ENCODE data around the gene RAB3D. TPM values are rescaled to one million over a fixed set of nuclear protein-coding genes. Genes with fewer than 3 reads are reported as not detected.
"Not testable (repeated sequence)": the region's sequence is repeated elsewhere in the genome, so short reads cannot be mapped to it uniquely, and the experiment has no call there.

Gene RAB3D
- total and polyA plus RNA-seq, 9 donors = 4.1 to 10.7 (median 6.2) TPM

DNA sequence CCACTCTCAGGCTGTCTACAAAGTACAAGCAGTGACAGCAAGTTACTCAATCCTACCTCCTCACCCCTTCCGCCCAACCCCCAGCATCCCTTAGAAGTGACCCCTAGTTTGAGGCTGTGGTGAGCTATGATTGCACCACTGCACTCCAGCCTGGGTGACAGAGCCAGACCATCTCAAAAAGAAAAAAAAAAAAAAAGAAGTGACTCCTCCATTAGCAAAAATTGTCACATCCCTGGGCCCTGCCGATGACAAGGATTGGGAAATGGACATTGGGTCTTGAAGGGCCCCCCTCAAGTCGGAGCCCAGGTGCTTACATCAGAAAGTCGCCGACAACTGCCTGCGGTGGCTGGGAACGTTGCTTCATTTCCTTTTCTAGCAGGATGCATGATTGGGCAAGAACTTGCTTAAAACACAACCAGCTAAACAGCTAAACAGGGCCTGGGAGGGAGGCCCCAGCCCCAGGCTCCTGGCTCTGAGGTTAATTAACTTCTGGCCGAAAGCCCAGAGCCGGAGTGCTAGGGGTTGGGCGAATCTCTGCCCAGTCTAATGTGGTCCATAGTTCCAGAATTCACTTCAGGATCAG is 15.3 kb downstream of the RAB3D start:
- DNase-seq = peak; percentile 86
- peaks cover 21% of the 10 kb centered on the region for H3K4me1 ChIP-seq (ENCODE audit: control insufficient read depth, insufficient read depth, low read length)
- H3K36me3 ChIP-seq (ENCODE audit: control insufficient read depth, insufficient read depth, low read length) = peaks cover 3% of the 10 kb centered on the region
- H3K27me3 ChIP-seq (ENCODE audit: control insufficient read depth, insufficient read depth, low read length) = no peaks in the 10 kb centered on the region
- H3K27ac ChIP-seq (ENCODE audit: low read length) = peak overlapping the region; percentile 85
- WGBS (ENCODE audit: insufficient coverage) = 11% methylated on average over 9 of the region's 10 CpGs
- no peak overlapping the region for H3K4me3 ChIP-seq (ENCODE audit: low read length)
- no peaks in the 10 kb centered on the region for H3K9me3 ChIP-seq (replicated peaks; ENCODE audit: control insufficient read depth, low read depth, low read length)

DNA sequence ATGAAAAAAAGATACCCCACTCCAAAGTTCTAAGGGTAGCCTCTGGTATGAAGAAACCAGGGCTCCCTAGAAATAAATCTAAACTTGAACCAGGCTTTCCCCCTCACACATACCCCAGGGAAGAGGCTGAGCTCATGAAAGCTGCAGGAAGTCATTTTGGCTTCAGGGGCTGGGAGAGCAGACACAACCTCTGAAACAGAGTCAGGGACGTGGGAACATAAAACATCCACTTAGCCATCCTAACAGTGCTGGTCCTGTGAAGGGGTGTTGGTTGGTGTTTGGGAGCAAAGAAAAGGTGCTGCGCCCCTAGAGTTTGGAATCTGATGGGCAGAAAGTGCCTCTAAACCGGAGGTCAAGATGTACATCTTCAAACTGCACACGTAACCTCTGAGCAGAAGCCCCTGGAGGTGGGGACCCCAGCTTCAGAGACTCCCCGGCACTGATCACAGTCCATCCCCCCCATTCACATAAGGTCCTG is 15.8 kb downstream of the RAB3D start:
- 82% methylated on average over 2 of the region's 5 CpGs for WGBS (ENCODE audit: insufficient coverage)
- Histone ChIP-seq H3K4me1 (ENCODE audit: control insufficient read depth, insufficient read depth, low read length) (peaks cover 21% of the 10 kb centered on the region), H3K36me3 (ENCODE audit: control insufficient read depth, insufficient read depth, low read length) (peaks cover 3% of the 10 kb centered on the region), H3K4me3 (ENCODE audit: low read length) (no peak overlapping the region), H3K9me3 (replicated peaks; ENCODE audit: control insufficient read depth, low read depth, low read length) (no peaks in the 10 kb centered on the region), H3K27me3 (ENCODE audit: control insufficient read depth, insufficient read depth, low read length) (no peaks in the 10 kb centered on the region), H3K27ac (ENCODE audit: low read length) (peak overlapping the region; percentile 85)
- no peak for DNase-seq

DNA sequence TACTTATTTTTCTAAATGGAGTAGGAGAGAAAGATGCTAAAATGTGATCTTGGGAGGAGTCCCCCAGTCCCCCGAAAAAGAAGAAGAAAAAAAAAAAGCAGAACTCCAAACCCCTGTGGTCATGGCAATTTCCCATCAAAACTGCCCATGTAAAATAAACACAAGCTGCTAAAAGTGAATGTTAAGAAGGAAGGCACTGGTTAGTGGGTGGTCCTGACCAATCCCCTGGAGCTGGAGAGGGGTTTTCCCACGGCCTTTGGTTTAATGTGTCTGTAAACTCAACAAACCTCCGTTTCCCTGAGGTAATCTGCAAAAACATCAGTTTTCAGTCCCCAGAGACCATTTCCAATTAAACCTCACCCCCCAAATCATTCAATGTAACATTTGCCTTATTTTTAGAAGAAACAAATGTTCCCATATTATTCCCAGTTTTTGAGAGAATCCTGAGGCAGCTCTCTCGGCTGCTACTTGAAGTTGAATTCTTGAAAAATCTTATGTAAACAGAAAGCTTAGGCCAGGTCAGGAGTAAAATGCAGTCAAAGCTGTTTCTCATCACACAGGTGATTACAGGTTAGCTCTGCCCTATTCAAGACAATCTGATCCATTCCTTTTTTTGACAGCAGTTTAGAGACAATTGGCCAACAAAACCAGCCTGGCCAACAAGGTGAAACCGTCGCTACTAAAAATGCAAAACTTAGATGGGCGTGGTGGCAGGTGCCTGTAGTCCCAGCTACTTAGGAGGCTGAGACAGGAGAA is 17.0 kb downstream of the RAB3D start:
- peaks cover 3% of the 10 kb centered on the region for H3K36me3 ChIP-seq (ENCODE audit: control insufficient read depth, insufficient read depth, low read length)
- H3K27me3 ChIP-seq (ENCODE audit: control insufficient read depth, insufficient read depth, low read length) = no peaks in the 10 kb centered on the region
- 73% methylated on average over 3 of the region's 7 CpGs for WGBS (ENCODE audit: insufficient coverage)
- H3K9me3 ChIP-seq (replicated peaks; ENCODE audit: control insufficient read depth, low read depth, low read length) = no peaks in the 10 kb centered on the region
- peak; percentile 51 for DNase-seq
- H3K4me1 ChIP-seq (ENCODE audit: control insufficient read depth, insufficient read depth, low read length) = peaks cover 21% of the 10 kb centered on the region
- H3K27ac ChIP-seq (ENCODE audit: low read length) = peak overlapping the region; percentile 42
- no peak overlapping the region for H3K4me3 ChIP-seq (ENCODE audit: low read length)

DNA sequence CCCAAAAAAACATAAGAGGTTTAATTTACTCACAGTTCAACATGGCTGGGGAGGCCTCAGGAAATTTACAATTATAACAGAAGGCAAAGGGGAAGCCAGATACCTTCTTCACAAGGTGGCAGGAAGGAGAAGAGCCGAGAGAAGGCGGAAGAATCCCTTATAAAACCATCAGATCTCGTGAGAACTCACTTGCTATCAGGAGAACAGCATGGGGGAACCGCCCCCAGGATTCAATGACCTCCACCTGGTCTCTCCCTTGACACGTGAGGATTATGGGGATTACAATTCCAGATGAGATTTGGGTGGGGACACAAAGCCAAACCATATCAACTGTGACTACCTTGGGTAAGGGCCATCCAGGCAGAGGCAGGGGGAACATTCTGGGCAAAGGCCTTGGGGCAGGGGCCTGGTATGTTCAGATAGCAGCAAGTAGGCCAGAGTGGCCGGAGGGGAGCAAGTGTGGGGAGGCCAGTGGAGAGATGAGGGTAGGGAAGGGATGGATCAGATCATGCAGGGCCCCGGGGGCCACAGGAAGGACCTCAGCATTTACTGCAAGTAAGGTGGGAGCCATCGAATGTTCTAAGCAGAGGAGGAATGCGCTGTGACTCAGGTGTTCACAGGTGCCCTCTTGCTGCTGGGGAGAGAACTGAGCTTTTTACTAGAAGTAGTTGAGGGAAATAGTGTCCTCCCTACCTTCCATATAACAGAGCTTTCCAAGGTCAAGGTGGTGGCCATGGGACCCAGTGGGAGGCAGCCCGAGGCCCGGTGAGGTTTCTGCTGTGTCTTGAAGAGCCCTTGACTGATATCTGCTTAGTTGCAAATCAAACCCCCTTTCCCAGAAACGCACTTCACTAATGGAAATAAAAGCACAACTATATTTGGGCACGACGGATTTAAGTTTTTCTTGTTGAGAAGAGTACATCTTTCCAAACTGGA is 18.0 kb downstream of the RAB3D start:
- WGBS (ENCODE audit: insufficient coverage) = 95% methylated on average over 3 of the region's 14 CpGs
- Histone ChIP-seq H3K9me3 (replicated peaks; ENCODE audit: control insufficient read depth, low read depth, low read length) (no peaks in the 10 kb centered on the region), H3K4me3 (ENCODE audit: low read length) (no peak overlapping the region), H3K27ac (ENCODE audit: low read length) (peak overlapping the region; percentile 42), H3K27me3 (ENCODE audit: control insufficient read depth, insufficient read depth, low read length) (no peaks in the 10 kb centered on the region), H3K4me1 (ENCODE audit: control insufficient read depth, insufficient read depth, low read length) (peaks cover 21% of the 10 kb centered on the region), H3K36me3 (ENCODE audit: control insufficient read depth, insufficient read depth, low read length) (peaks cover 3% of the 10 kb centered on the region)
- DNase-seq = no peak

DNA sequence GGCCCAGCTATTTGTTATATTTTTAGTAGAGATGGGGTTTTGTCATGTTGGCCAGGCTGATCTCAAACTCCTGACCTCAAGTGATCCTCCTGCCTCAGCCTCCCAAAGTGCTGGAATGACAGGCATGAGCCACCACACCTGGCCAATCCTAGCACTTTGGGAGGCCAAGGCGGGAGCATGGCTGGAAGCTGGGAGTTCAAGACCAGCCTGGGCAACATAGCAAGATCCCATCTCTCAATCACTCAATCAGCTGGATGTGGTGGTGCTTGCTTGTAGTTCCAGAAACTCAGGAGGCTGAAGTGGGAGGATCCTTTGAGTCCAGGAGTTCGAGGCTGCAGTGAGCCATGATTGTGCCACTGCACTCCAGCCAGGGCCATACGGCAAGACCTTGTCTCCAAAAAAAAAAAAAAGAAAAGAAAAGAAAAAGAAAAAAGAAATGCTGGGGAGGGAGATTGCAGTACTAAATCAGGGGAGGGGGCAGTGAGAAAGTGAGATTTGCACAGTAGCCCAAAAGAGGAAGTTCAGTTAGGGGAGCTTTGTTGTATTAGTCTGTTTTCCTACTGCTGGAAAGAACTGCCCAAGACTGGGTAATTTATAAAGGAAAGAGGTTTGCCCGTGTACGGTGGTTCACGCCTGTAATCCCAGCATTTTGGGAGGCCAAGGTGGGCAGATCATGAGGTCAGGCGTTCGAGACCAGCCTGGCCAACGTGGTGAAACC is 19.0 kb downstream of the RAB3D start:
- not testable (repeated sequence) for H3K4me3 ChIP-seq (ENCODE audit: low read length); H3K9me3 ChIP-seq (replicated peaks; ENCODE audit: control insufficient read depth, low read depth, low read length); H3K27me3 ChIP-seq (ENCODE audit: control insufficient read depth, insufficient read depth, low read length); H3K36me3 ChIP-seq (ENCODE audit: control insufficient read depth, insufficient read depth, low read length); H3K27ac ChIP-seq (ENCODE audit: low read length); DNase-seq
- 71% methylated on average over 7 of the region's 9 CpGs for WGBS (ENCODE audit: insufficient coverage)
- H3K4me1 ChIP-seq (ENCODE audit: control insufficient read depth, insufficient read depth, low read length) = peaks cover 21% of the 10 kb centered on the region

DNA sequence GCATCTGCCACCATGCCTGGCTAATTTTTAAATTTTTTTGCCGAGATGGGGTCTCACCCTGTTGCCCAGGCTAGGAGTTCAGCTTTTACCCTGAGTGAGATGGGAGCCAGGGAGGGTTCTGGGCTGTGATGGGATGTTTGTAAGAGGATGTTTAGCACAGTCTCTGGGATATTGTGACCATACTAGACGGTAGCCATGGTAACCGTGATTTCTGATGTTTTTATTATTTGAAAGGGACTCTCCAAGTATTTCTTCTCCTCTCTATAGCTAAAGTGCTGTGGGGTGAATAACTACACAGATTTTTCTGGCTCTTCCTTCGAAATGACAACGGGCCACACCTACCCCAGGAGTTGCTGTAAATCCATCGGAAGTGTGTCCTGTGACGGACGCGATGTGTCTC is 33.1 kb downstream of the RAB3D start:
- DNase-seq = peak; percentile 40
- H3K27ac ChIP-seq (ENCODE audit: low read length) = no peak overlapping the region
- H3K9me3 ChIP-seq (replicated peaks; ENCODE audit: control insufficient read depth, low read depth, low read length) = no peaks in the 10 kb centered on the region
- no peaks in the 10 kb centered on the region for H3K36me3 ChIP-seq (ENCODE audit: control insufficient read depth, insufficient read depth, low read length)
- 30% methylated on average over 2 of the region's 9 CpGs for WGBS (ENCODE audit: insufficient coverage)
- H3K4me3 ChIP-seq (ENCODE audit: low read length) = no peak overlapping the region
- no peaks in the 10 kb centered on the region for H3K27me3 ChIP-seq (ENCODE audit: control insufficient read depth, insufficient read depth, low read length)
- no peaks in the 10 kb centered on the region for H3K4me1 ChIP-seq (ENCODE audit: control insufficient read depth, insufficient read depth, low read length)

DNA sequence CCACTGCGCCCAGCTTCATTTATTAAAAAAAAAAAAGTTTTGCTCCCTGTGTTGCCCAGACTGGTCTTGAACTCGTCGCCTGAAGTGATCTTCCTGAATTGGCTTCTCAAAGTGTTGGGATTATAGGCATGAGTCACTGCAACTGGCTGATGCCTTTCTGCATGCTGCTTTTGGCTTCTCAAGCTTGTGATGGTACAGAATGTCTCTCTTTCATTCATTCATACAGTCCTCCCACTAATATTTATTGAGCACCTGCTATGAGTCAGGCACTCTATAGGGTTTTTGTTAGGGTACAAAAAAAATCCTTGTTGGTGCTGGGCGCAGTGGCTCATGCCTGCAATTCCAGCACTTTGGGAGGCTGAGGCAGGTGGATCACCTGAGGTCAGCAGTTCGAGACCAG is 34.5 kb downstream of the RAB3D start:
- H3K36me3 ChIP-seq (ENCODE audit: control insufficient read depth, insufficient read depth, low read length) = no peaks in the 10 kb centered on the region
- 75% methylated on average over 1 of the region's 5 CpGs for WGBS (ENCODE audit: insufficient coverage)
- no peaks in the 10 kb centered on the region for H3K27me3 ChIP-seq (ENCODE audit: control insufficient read depth, insufficient read depth, low read length)
- no peaks in the 10 kb centered on the region for H3K4me1 ChIP-seq (ENCODE audit: control insufficient read depth, insufficient read depth, low read length)
- no peak overlapping the region for H3K27ac ChIP-seq (ENCODE audit: low read length)
- H3K4me3 ChIP-seq (ENCODE audit: low read length) = no peak overlapping the region
- DNase-seq = no peak
- H3K9me3 ChIP-seq (replicated peaks; ENCODE audit: control insufficient read depth, low read depth, low read length) = no peaks in the 10 kb centered on the region

DNA sequence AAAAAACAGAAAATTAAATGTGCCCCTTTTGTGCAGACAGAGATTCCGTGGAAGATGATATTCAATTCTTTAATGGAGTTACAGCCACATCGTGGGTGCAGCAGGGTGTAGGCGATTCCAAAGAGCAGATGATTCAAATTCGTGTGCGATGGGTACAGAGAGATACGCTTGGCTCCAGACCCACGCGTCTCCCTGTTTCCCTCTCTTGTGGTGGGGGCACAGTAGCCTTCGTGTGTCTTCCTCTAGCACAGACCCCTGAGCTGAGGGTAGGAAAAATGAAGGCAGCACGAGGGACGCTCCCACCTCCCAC is 38.7 kb downstream of the RAB3D start:
- 85% methylated on average over 3 of the region's 11 CpGs for WGBS (ENCODE audit: insufficient coverage)
- H3K4me3 ChIP-seq (ENCODE audit: low read length) = no peak overlapping the region
- H3K27me3 ChIP-seq (ENCODE audit: control insufficient read depth, insufficient read depth, low read length) = no peaks in the 10 kb centered on the region
- H3K36me3 ChIP-seq (ENCODE audit: control insufficient read depth, insufficient read depth, low read length) = no peaks in the 10 kb centered on the region
- peaks cover 6% of the 10 kb centered on the region for H3K4me1 ChIP-seq (ENCODE audit: control insufficient read depth, insufficient read depth, low read length)
- no peak overlapping the region for H3K27ac ChIP-seq (ENCODE audit: low read length)
- DNase-seq = no peak
- H3K9me3 ChIP-seq (replicated peaks; ENCODE audit: control insufficient read depth, low read depth, low read length) = no peaks in the 10 kb centered on the region

DNA sequence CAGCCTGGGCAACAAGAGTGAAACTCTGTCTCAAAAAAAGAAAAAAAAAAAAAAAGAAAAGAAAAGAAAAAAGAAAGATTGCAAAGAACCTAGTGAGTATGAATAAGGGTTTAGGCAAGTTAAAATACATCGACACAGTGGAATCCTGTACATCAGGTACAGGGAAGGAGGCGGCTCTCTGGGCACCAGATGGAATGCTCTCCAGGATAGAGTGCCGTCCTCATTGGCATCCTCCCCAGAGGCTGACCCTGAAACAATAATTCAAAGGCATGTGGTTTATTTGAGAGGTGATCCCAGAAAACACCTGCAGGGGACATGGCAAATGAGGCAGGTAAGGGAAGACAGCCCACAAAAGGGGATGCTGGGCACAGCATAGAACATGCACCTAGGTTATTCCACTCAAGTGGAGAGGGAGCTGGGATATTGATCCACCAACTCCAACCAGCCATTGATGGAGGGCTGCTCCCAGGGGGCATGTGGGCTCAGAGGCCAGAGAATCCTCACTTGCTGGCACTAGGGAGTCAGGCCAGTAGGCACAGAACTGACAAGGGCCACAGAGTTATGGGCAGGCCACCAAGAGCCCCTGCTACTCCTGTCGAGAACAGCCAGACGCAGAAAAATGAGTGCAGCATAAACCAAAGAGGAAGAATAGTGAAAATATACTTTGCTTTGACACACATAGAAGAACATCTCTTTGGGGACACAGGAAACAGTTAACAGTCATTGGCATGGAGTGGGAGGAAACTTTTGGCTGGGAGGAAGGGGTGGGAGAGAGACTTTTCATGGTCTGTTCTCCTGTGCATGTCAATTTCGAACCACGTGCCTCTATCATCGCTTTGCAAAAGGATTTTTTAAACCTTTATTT is 39.3 kb downstream of the RAB3D start:
- 70% methylated on average over 2 of the region's 8 CpGs for WGBS (ENCODE audit: insufficient coverage)
- no peak overlapping the region for H3K27ac ChIP-seq (ENCODE audit: low read length)

More for the DNA sequence above, 39.3 kb downstream of the RAB3D start:
- Histone ChIP-seq H3K4me1 (ENCODE audit: control insufficient read depth, insufficient read depth, low read length) (peaks cover 7% of the 10 kb centered on the region), H3K4me3 (ENCODE audit: low read length) (no peak overlapping the region), H3K27me3 (ENCODE audit: control insufficient read depth, insufficient read depth, low read length) (no peaks in the 10 kb centered on the region), H3K9me3 (replicated peaks; ENCODE audit: control insufficient read depth, low read depth, low read length) (no peaks in the 10 kb centered on the region), H3K36me3 (ENCODE audit: control insufficient read depth, insufficient read depth, low read length) (no peaks in the 10 kb centered on the region)
- DNase-seq = no peak
